Hypothalamus (tissue), 51 donors: ENCODE measurements around the gene TTC28.
"Not testable (repeated sequence)": the region's sequence is repeated elsewhere in the genome, so short reads cannot be mapped to it uniquely, and the experiment has no call there.

Source experiments
- DNase-seq, 51 donors: peaks; one replicate each; lab custom pipeline; 2025; lab: John Stamatoyannopoulos, UW

The TTC28 gene

GRCh38 chr22:28379075-28379779 is 300.4 kb downstream of the TTC28 start:
- DNase-seq, result no peak

DNA sequence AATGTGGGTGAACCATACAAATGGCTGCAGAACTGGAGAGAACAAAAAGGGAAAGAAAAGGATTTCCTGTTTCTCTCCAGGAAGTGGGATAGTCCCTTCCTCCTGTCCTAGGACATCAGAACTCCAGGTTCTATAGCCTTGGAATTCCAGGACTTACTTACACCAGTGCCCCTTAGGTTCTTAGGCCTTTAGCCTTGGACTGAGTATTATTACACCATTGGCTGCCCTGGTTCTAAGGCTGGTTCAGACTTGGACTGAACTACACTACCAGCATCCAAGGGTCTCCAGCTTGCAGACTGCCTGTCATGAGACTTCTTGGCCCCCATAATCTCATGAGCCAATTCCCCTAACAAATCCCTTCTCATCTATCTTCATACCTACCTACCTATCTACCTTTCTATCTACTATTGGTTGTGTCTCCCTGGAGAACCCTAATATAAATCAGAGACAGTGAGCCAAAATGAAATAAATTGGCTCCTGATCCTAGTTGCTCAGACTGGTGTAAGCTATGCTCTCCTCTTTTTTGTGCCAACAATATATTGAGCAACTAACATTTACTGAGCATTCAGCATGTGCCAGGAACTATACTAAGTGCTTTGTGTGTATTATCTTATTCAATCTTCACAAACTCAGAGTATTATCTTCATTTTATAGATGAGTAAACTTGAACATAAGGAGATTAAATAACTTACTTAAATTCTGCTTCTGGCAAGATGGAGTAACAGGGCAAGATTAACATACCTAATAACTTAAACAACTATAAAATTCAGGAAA is 303.7 kb downstream of the TTC28 start:
- no peak for DNase-seq

DNA sequence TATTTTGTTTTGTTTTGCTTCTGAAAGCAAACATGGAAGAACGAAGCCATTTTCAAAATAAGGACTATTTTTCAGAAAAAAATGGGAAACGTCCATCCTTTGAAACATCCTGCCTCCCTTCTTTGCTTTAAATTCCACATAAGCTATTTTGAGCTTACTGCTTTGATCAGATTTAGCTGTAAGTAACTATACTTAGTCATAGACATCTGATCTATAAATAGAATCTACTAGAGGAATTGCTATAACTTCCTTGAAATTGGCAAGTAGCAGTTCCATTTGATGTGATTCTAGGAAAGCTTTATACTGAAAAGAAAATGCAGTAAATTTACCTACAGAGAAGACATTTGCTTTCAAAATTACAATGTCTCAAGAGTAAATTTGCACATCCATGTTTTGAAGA is 305.8 kb downstream of the TTC28 start:
- DNase-seq, result no peak

GRCh38 chr22:28369854-28370253 is 309.8 kb downstream of the TTC28 start:
- no peak for DNase-seq

GRCh38 chr22:28366856-28367255 is 312.8 kb downstream of the TTC28 start:
- no peak for DNase-seq

DNA sequence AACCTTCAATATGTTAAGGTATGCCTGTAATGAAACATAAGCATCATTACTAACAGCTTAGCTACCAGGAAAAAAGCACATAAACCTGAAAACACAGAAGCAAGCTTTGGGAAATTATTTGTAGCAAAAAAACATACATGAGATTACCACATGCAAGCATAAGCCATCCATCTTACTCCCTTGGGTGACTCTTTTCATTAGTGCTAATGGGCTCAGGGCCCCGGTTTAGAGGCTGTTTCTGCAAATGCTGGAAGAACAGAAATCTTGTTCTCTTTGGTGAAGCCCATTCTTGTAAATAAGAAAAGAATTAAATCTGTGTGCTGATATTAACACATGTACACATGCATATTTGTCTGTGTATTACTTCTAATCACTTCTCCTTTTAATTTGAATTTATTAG is 314.3 kb downstream of the TTC28 start:
- no peak for DNase-seq

DNA sequence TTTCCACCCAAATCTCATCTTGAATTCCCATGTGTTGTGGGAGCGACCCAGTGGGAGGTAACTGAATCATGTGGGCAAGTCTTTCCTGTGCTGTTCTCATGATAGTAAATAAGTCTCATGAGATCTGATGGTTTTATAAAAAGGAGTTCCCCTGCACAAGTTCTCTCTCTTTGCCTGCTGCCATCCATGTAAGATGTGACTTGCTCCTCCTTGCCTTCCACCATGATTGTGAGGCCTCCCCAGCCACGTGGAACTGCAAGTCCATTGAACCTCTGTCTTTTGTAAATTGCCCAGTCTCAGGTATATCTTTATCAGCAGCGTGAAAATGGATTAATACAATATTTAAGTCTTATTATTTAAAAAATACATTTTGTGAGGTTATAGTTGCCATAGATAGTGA is 315.5 kb downstream of the TTC28 start:
- not testable (repeated sequence) for DNase-seq

DNA sequence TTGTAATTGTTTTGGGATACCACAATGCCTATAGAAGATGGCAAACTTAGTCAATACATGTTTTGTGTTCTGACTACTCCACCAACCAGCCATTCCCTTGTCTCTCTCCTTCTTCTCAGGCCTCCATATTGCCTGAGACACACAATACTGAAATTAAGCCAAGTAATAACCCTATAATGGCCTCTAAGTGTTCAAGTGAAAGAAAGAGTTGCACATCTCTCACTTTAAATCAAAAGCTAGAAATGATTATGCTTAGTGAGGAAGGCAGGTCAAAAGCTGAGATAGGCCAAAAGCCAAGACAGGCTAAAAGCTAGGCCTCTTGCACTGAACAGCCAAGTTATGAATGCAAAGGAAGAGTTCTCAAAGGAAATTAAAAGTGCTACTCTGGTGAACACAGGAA is 318.7 kb downstream of the TTC28 start:
- DNase-seq, result no peak

- DNase-seq, result no peak
These were observed 321.3 kb downstream of the TTC28 start for GRCh38 chr22:28358312-28358711.

DNA sequence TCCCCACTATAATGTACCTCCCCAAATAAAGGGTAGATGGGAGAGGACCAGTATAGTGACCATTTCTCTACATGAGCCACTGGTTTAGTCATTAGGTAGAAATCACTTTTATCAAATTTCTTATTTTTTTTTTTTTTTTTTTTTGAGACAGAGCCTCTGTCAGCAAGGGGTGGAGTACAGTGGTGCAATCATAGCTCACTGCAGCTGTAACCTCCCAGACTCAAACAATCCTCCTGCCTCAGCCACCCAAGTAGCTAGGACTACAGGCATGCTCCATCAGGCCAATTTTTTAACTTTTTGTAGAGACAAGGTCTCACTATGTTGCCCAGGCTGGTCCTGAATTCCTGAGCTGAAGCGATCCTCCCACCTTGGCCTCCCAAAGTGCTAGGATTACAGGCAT is 322.4 kb downstream of the TTC28 start:
- no peak for DNase-seq

- no peak for DNase-seq
These were observed 328.2 kb downstream of the TTC28 start for GRCh38 chr22:28351476-28351875.

- no peak for DNase-seq
These were observed 330.7 kb downstream of the TTC28 start for GRCh38 chr22:28348613-28349609.

DNA sequence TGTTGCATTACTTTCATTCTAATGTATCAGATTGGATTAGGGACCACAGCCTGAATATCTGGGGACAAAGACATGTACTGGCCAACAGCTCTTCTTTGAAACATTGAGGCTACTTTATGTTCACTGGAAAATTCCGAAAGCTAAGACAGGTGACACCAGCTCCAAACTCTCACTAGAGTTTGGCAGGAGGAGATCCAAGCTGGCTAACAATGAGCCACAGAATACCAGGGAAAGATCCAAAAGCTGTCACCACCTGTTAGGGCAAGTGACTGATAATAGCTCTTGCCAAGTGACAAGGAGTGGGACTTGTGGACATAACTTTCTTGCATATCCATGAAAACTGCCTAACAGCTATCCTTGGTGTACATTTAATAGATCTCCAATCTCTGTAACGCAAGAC is 333.3 kb downstream of the TTC28 start:
- no peak for DNase-seq

DNA sequence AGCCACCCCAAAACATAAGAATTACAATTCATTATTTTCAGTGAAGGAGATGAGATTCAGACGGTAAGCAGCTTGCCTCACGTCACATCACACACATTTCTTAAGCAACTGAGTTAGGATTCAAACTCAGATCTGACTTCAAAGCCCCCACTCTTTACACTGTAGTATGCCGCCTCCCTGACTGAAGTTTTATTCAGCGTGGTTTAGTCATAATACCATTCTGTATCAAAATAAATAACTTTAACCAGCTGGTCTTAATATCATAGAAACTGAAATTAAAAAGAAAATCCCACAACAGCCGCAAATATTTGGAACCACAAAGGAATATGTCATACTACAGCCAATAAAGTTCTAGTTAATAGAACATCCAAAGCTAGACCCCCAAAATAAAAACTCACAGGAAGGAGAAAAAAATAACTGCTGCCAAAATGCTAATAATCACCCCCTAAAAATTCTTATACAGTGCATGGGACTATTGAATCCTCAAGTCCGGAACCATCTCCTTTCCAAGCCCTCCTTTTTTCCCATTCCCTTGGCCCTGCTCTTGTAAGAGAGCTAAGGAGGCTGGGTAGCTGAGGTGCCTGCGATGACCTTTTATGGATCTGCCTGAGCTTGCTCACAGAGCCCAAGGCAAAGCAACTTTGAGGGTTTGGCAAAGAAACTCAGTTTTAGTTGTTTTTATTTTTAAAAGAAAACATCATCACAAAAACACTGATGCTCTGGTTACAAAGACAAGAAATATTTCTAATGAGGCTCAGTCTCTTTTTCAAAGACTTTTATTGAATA is 334.5 kb downstream of the TTC28 start:
- no peak for DNase-seq

GRCh38 chr22:28341001-28341400 is 338.6 kb downstream of the TTC28 start:
- DNase-seq, result no peak

GRCh38 chr22:28333088-28333487 is 346.6 kb downstream of the TTC28 start:
- DNase-seq, result no peak

- DNase-seq, result no peak
These were observed 347.2 kb downstream of the TTC28 start for GRCh38 chr22:28332410-28332809.

DNA sequence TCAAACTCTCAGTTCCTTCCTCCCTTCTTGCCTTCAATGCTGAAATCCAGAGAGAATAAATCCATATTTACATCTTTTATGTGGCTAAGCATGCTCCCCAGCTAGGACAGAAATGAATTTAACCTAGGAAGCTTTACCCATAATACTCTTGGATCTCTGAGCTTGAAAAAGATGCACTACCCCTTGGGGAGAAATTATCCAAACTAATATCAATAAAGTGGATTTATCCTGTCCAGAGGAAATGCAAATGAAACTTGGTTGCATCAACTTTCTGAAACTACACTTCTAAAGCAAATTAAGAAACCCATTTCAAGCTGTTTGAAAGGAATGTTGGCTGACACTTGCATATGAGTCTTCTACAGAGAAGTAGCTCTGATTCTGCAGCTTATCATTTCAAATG is 347.9 kb downstream of the TTC28 start:
- DNase-seq, result no peak

DNA sequence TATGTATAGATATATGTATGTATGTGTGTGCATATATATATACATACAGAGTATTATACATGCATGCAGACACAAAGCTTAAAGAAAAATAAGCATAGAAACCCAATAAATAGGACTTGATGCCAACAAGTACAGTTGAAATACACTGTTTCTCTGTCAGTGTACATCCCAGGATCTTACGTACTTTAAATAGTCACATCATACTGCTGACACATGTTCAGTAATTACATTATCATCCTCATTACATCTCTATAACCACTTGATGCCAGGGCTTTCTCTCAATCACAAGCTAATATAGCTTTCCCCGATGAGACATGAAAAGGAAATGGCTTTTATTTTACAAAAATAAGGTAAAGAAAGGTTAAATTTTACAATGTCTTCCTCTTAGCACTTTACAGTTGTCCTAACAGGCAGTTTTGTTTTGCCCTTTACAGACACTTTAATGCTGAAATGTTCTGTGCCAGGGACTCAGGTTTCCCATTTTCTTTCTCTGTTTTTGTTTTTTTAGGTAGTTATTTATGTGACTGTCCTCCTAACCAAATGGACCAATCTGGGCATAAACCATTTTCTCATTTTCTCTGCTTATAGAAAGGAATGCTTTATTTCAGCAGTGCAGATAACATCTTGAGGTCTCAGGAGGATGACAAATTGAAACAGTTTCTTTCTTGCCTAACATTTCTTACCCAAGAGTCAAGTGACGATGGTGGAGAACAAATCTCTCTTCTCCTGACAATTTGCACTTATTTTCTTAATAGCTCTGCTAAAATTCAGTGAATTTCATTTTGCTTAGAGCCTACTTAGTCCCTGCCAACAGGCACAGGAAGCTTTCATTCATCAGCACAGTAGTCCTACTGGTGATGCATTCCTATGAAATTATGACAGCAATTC is 350.2 kb downstream of the TTC28 start:
- no peak for DNase-seq
